ENCODE measurements around the gene TSPAN1. TPM values are rescaled to one million over a fixed set of nuclear protein-coding genes. Genes with fewer than 3 reads are reported as not detected.

TSPAN1 gene
- total and polyA plus RNA-seq, 4 donors: 0.33 to 7.0 (median 2.1) TPM

GRCh38 chr1:46131712-46132528, 43.0 kb upstream of the TSPAN1 start:
- no peak for TF ChIP-seq NR2F2 (IDR thresholded peaks at IDR 0.05)
- TF ChIP-seq ZBTB33 (IDR thresholded peaks at IDR 0.05): no peak
- no peak for TF ChIP-seq JUND (IDR thresholded peaks at IDR 0.05)
- no peak for TF ChIP-seq TAF1 (conservative IDR thresholded peaks at IDR 0.05)
- TF ChIP-seq EGR1 (IDR thresholded peaks at IDR 0.05; ENCODE audit: low read depth in 2 of 2): no peak
- TF ChIP-seq YY1 (IDR thresholded peaks at IDR 0.05): no peak
- TF ChIP-seq, protein P1, sequence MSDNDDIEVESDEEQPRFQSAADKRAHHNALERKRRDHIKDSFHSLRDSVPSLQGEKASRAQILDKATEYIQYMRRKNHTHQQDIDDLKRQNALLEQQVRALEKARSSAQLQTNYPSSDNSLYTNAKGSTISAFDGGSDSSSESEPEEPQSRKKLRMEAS (IDR thresholded peaks at IDR 0.05): no peak
- TF ChIP-seq, protein P2, sequence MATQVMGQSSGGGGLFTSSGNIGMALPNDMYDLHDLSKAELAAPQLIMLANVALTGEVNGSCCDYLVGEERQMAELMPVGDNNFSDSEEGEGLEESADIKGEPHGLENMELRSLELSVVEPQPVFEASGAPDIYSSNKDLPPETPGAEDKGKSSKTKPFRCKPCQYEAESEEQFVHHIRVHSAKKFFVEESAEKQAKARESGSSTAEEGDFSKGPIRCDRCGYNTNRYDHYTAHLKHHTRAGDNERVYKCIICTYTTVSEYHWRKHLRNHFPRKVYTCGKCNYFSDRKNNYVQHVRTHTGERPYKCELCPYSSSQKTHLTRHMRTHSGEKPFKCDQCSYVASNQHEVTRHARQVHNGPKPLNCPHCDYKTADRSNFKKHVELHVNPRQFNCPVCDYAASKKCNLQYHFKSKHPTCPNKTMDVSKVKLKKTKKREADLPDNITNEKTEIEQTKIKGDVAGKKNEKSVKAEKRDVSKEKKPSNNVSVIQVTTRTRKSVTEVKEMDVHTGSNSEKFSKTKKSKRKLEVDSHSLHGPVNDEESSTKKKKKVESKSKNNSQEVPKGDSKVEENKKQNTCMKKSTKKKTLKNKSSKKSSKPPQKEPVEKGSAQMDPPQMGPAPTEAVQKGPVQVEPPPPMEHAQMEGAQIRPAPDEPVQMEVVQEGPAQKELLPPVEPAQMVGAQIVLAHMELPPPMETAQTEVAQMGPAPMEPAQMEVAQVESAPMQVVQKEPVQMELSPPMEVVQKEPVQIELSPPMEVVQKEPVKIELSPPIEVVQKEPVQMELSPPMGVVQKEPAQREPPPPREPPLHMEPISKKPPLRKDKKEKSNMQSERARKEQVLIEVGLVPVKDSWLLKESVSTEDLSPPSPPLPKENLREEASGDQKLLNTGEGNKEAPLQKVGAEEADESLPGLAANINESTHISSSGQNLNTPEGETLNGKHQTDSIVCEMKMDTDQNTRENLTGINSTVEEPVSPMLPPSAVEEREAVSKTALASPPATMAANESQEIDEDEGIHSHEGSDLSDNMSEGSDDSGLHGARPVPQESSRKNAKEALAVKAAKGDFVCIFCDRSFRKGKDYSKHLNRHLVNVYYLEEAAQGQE (IDR thresholded peaks at IDR 0.05): no peak
- TF ChIP-seq HNF4A (conservative IDR thresholded peaks at IDR 0.05): no peak
- H3K4me1 ChIP-seq (ENCODE audit: control insufficient read depth in 4 of 4, insufficient read depth in 4 of 4, low read length in 3 of 4): peaks cover 4 to 27% (median 9%) of the 10 kb centered on the region in 4 donors
- H3K4me3 ChIP-seq (ENCODE audit: low read depth in 1 of 3, low read length in 3 of 3): peak overlapping the region; percentile 68 to 87 (median 82)
- no peaks in the 10 kb centered on the region for H3K36me3 ChIP-seq (ENCODE audit: control insufficient read depth in 4 of 4, insufficient read depth in 3 of 4, low read depth in 1 of 4, low read length in 3 of 4)
- peaks cover 0 to 4% (median 0%) of the 10 kb centered on the region in 4 donors for H3K27me3 ChIP-seq (ENCODE audit: control insufficient read depth in 4 of 4, insufficient read depth in 4 of 4, low read length in 3 of 4)
- no peaks in the 10 kb centered on the region for H3K9me3 ChIP-seq (ENCODE audit: control insufficient read depth in 4 of 4, low read length in 3 of 4)
- WGBS: 2% methylated on average over 38 of the region's 38 CpGs
- peak; percentile 40 for DNase-seq (ENCODE audit: low spot score)
- peak overlapping the region; percentile 76 to 78 for H3K27ac ChIP-seq (ENCODE audit: low read depth in 1 of 2, low read length in 2 of 2)
- H3K9ac ChIP-seq (ENCODE audit: low read depth in 1 of 2, low read length in 2 of 2): peak overlapping the region; percentile 21 to 56

- H3K4me3 ChIP-seq (ENCODE audit: low read depth in 1 of 3, low read length in 3 of 3): peak within 1 kb of the TSS; percentile 68 to 87 (median 82)
- peak; percentile 94 for DNase-seq (ENCODE audit: low spot score)
- peaks cover 4 to 27% (median 12%) of the 10 kb centered on the region in 4 donors for H3K4me1 ChIP-seq (ENCODE audit: control insufficient read depth in 4 of 4, insufficient read depth in 4 of 4, low read length in 3 of 4)
- no peaks in the 10 kb centered on the region for H3K9me3 ChIP-seq (ENCODE audit: control insufficient read depth in 4 of 4, low read length in 3 of 4)
- peak within 1 kb of the TSS; percentile 76 to 78 for H3K27ac ChIP-seq (ENCODE audit: low read depth in 1 of 2, low read length in 2 of 2)
- peak within 1 kb of the TSS; percentile 21 to 56 for H3K9ac ChIP-seq (ENCODE audit: low read depth in 1 of 2, low read length in 2 of 2)
- under 1% methylated on average over 55 of the region's 55 CpGs for WGBS
- peaks cover 0 to 4% (median 0%) of the 10 kb centered on the region in 4 donors for H3K27me3 ChIP-seq (ENCODE audit: control insufficient read depth in 4 of 4, insufficient read depth in 4 of 4, low read length in 3 of 4)
- H3K36me3 ChIP-seq (ENCODE audit: control insufficient read depth in 4 of 4, insufficient read depth in 3 of 4, low read depth in 1 of 4, low read length in 3 of 4): no peaks in the 10 kb centered on the region
- TF ChIP-seq GABPA (IDR thresholded peaks at IDR 0.05 in 1 of 2, conservative IDR thresholded peaks at IDR 0.05 in 1 of 2) (peak in 1 of 2 donors; percentile 34), JUND (IDR thresholded peaks at IDR 0.05) (peak in 1 of 2 donors; percentile 46), SP1 (IDR thresholded peaks at IDR 0.05) (peak; percentile 81), EGR1 (IDR thresholded peaks at IDR 0.05; ENCODE audit: low read depth in 2 of 2) (peak; percentile 14 to 44), HNF4G (IDR thresholded peaks at IDR 0.05) (no peak), FOXA2 (IDR thresholded peaks at IDR 0.05) (no peak), RXRA (IDR thresholded peaks at IDR 0.05) (peak in 1 of 2 donors; percentile 38), ATF3 (IDR thresholded peaks at IDR 0.05) (no peak), TAF1 (conservative IDR thresholded peaks at IDR 0.05) (peak; percentile 91), FOXA1 (IDR thresholded peaks at IDR 0.05) (no peak), YY1 (IDR thresholded peaks at IDR 0.05) (peak; percentile 88)
- TF ChIP-seq, protein P2 (IDR thresholded peaks at IDR 0.05): peak; percentile 65
- TF ChIP-seq, protein P3, sequence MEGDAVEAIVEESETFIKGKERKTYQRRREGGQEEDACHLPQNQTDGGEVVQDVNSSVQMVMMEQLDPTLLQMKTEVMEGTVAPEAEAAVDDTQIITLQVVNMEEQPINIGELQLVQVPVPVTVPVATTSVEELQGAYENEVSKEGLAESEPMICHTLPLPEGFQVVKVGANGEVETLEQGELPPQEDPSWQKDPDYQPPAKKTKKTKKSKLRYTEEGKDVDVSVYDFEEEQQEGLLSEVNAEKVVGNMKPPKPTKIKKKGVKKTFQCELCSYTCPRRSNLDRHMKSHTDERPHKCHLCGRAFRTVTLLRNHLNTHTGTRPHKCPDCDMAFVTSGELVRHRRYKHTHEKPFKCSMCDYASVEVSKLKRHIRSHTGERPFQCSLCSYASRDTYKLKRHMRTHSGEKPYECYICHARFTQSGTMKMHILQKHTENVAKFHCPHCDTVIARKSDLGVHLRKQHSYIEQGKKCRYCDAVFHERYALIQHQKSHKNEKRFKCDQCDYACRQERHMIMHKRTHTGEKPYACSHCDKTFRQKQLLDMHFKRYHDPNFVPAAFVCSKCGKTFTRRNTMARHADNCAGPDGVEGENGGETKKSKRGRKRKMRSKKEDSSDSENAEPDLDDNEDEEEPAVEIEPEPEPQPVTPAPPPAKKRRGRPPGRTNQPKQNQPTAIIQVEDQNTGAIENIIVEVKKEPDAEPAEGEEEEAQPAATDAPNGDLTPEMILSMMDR (IDR thresholded peaks at IDR 0.05; ENCODE audit: low read depth, low read length, missing input control): no peak
- TF ChIP-seq, protein P1 (IDR thresholded peaks at IDR 0.05): peak; percentile 88
Measured at GRCh38 chr1:46132529-46133180, 42.2 kb upstream of the TSPAN1 start, which contains the start of gene PIK3R3. TSS of gene PIK3R3 (minus strand) at chr1:46132629. CDS start at chr1:46131952, 677 bp downstream.

All from liver (tissue), 9 donors.